ENCODE results near the gene CBY2. TPM values are rescaled to one million over a fixed set of nuclear protein-coding genes. Genes with fewer than 3 reads are reported as not detected.

CBY2 gene
- total RNA-seq, 6 experiments from 2014 or later: not detected

GRCh38 chr13:45731455-45731854 lies 29.3 kb downstream of the CBY2 start:
- Mint-ChIP-seq H3K4me1 (ENCODE audit: low read depth) (no peaks in the 10 kb centered on the region), H3K4me3 (no peak overlapping the region), H3K27ac (no peak overlapping the region), H3K27me3 (ENCODE audit: insufficient read depth) (peaks cover 4% of the 10 kb centered on the region; the same call in 1 of the 2 replicates), H3K9me3 (no peaks in the 10 kb centered on the region), H3K36me3 (ENCODE audit: low read depth) (no peaks in the 10 kb centered on the region)
- TF ChIP-seq CTCF (IDR thresholded peaks at IDR 0.05): no peak
- DNase-seq: no peak

DNA sequence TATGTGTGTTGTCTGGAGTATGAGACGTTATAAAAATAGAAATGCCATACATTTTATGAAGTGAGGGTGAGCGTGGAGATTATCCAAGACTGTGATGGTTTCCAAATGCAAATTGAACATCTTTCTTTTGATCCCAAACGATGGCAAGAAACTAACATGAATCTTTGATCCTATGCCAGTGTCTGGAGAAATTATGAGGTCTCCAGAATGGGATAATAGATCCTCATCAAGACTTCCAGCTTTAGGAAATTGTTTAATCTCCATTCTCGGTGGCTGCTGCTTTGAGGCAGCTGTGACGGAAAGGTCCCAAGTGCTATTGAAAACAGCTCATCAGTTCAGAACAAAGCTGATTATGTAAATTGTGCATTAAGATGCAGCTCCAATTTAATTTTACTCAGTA lies 30.8 kb downstream of the CBY2 start:
- Mint-ChIP-seq H3K4me1 (ENCODE audit: low read depth) (no peaks in the 10 kb centered on the region), H3K36me3 (ENCODE audit: low read depth) (no peaks in the 10 kb centered on the region), H3K27me3 (ENCODE audit: insufficient read depth) (peaks cover 4% of the 10 kb centered on the region), H3K9me3 (no peaks in the 10 kb centered on the region), H3K27ac (no peak overlapping the region), H3K4me3 (no peak overlapping the region)
- DNase-seq: no peak
- no peak for TF ChIP-seq CTCF (IDR thresholded peaks at IDR 0.05)

DNA sequence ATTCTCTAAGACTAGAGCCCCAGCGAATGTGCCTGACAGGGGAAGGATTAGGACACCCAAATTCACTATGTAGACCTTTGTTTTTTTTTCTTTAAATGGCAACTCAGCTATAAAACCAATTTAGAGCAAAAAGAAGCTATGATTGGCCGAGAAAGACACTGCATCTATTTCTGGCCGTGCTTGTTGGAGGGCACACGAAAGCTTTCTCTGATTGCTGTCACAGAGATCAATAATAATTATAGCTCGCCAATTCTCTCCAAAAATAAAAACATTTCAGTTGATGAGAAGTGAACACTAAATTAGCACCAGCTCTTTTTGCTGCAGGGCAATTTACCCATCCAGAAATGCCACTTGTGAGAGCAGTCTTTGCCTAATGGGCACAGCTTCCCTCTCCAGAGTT lies 31.2 kb downstream of the CBY2 start:
- DNase-seq: no peak
- H3K4me3 Mint-ChIP-seq: no peak overlapping the region
- no peak for TF ChIP-seq CTCF (IDR thresholded peaks at IDR 0.05)
- no peaks in the 10 kb centered on the region for H3K36me3 Mint-ChIP-seq (ENCODE audit: low read depth)
- H3K27me3 Mint-ChIP-seq (ENCODE audit: insufficient read depth): peaks cover 1% of the 10 kb centered on the region
- no peak overlapping the region for H3K27ac Mint-ChIP-seq
- H3K9me3 Mint-ChIP-seq: no peaks in the 10 kb centered on the region
- no peaks in the 10 kb centered on the region for H3K4me1 Mint-ChIP-seq (ENCODE audit: low read depth)

GRCh38 chr13:45737571-45738017 lies 35.5 kb downstream of the CBY2 start:
- no peak overlapping the region for H3K27ac Mint-ChIP-seq
- H3K27me3 Mint-ChIP-seq (ENCODE audit: insufficient read depth): peaks cover 8% of the 10 kb centered on the region
- H3K36me3 Mint-ChIP-seq (ENCODE audit: low read depth): no peaks in the 10 kb centered on the region
- H3K4me3 Mint-ChIP-seq: no peak overlapping the region
- H3K9me3 Mint-ChIP-seq: no peaks in the 10 kb centered on the region
- H3K4me1 Mint-ChIP-seq (ENCODE audit: low read depth): no peaks in the 10 kb centered on the region
- peak; percentile 18; the same call in 1 of the 2 replicates for TF ChIP-seq CTCF (IDR thresholded peaks at IDR 0.05)
- DNase-seq: no peak

DNA sequence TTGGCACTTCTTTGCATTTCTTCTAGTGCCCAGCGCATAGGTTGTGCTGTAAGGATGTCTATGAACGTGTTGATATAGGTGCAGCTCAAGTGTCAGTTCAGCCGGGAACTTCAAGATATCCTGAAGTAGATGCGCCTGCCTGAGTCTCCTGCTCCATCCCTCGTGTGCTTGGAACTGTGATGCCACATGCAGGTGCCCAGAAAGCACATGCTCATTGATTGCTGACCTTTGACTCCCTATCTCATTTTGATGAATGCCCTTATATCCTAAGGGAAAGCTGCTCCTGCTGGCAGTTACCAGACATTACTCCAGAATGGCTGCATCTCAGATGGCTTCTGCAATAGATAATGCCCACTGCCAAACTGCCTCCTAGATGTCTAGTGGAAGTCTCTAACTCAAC lies 40.9 kb downstream of the CBY2 start:
- Mint-ChIP-seq H3K4me3 (no peak overlapping the region), H3K4me1 (ENCODE audit: low read depth) (no peaks in the 10 kb centered on the region), H3K27me3 (ENCODE audit: insufficient read depth) (peaks cover 15% of the 10 kb centered on the region; the same call in 1 of the 2 replicates), H3K27ac (no peak overlapping the region), H3K36me3 (ENCODE audit: low read depth) (no peaks in the 10 kb centered on the region), H3K9me3 (peaks cover 3% of the 10 kb centered on the region; the same call in 1 of the 2 replicates)
- TF ChIP-seq CTCF (IDR thresholded peaks at IDR 0.05): no peak
- DNase-seq: no peak

- Mint-ChIP-seq H3K9me3 (peaks cover 3% of the 10 kb centered on the region; the same call in 1 of the 2 replicates), H3K27ac (no peak overlapping the region), H3K27me3 (ENCODE audit: insufficient read depth) (peaks cover 13% of the 10 kb centered on the region), H3K4me1 (ENCODE audit: low read depth) (no peaks in the 10 kb centered on the region), H3K36me3 (ENCODE audit: low read depth) (no peaks in the 10 kb centered on the region), H3K4me3 (no peak overlapping the region)
- no peak for DNase-seq
- no peak for TF ChIP-seq CTCF (IDR thresholded peaks at IDR 0.05)
Observed at GRCh38 chr13:45744979-45745378, 42.9 kb downstream of the CBY2 start.
